A673 (cell line): ENCODE results near the gene PIGK.

Experiments
- EZH2 ChIP-seq: fragments of 200-600 bp; sonication (generic); IDR thresholded peaks from 2 replicates; pipeline ENCODE4 v1.6.1; 2017; ENCODE audit warnings: borderline replicate concordance, low read depth, mild to moderate bottlenecking, mixed read lengths, antibody characterized with exemption, low read length; ENCODE audit not compliant: poor library complexity, severe bottlenecking
- TF ChIP-seq, protein P1 (sequence below): fragments of 300-800, 200-600 bp; sonication (generic); conservative IDR thresholded peaks from 2 replicates; pipeline ENCODE4 v1.5.1; 2017; ENCODE audit warnings: low read depth, mild to moderate bottlenecking, antibody characterized with exemption, low read length, moderate library complexity, mixed read lengths

- TF ChIP-seq, protein P1, sequence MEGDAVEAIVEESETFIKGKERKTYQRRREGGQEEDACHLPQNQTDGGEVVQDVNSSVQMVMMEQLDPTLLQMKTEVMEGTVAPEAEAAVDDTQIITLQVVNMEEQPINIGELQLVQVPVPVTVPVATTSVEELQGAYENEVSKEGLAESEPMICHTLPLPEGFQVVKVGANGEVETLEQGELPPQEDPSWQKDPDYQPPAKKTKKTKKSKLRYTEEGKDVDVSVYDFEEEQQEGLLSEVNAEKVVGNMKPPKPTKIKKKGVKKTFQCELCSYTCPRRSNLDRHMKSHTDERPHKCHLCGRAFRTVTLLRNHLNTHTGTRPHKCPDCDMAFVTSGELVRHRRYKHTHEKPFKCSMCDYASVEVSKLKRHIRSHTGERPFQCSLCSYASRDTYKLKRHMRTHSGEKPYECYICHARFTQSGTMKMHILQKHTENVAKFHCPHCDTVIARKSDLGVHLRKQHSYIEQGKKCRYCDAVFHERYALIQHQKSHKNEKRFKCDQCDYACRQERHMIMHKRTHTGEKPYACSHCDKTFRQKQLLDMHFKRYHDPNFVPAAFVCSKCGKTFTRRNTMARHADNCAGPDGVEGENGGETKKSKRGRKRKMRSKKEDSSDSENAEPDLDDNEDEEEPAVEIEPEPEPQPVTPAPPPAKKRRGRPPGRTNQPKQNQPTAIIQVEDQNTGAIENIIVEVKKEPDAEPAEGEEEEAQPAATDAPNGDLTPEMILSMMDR, result no peak
- no peak for TF ChIP-seq EZH2
Observed at GRCh38 chr1:77121503-77121902, 97.7 kb downstream of the PIGK start.
